MCF 10A (cell line): ENCODE measurements around the gene EXOC3. TPM values are rescaled to one million over a fixed set of nuclear protein-coding genes. Genes with fewer than 3 reads are reported as not detected.

Experiments
- BruUV-seq: library from RNA; stranded (reverse); fragments of 400-500 nt; replicated peaks from 2 replicates; lab custom pipeline; 2021; lab: Mats Ljungman, UMichigan
- CTCF ChIA-PET: fragments of 300-600 bp; sonication (Branson Sonifier 250); formaldehyde crosslinking; extraction: SDS; loops from one replicate; lab custom pipeline; 2021; ENCODE audit warnings: antibody characterized with exemption, inconsistent platforms; lab: Yijun Ruan, JAX
- POLR2A ChIA-PET: fragments of 300-600, 350-650 bp; sonication (Branson Sonifier 250); formaldehyde crosslinking; extraction: SDS; loops from one replicate; lab custom pipeline; 2020; ENCODE audit warnings: antibody characterized with exemption, inconsistent platforms; lab: Yijun Ruan, JAX
- DNase-seq: peaks from one replicate; pipeline ENCODE4 v3.0.0-alpha.2; 2018; ENCODE audit not compliant: unreplicated experiment
- H3K27ac Mint-ChIP-seq: one replicate; pipeline ENCODE4 v1.8.0; 2022; ENCODE audit warnings: mild to moderate bottlenecking, low read depth, mixed read lengths; ENCODE audit not compliant: unreplicated experiment
- H3K27me3 Mint-ChIP-seq: one replicate; pipeline ENCODE4 v1.8.0; 2022; ENCODE audit warnings: mixed read lengths; ENCODE audit not compliant: insufficient read depth, unreplicated experiment
- H3K36me3 Mint-ChIP-seq: one replicate; pipeline ENCODE4 v1.8.0; 2022; ENCODE audit warnings: mild to moderate bottlenecking, moderate library complexity, mixed read lengths; ENCODE audit not compliant: insufficient read depth, unreplicated experiment
- H3K4me1 Mint-ChIP-seq: one replicate; pipeline ENCODE4 v1.8.0; 2022; ENCODE audit warnings: mixed read lengths; ENCODE audit not compliant: insufficient read depth, unreplicated experiment
- H3K4me3 Mint-ChIP-seq: one replicate; pipeline ENCODE4 v1.8.0; 2022; ENCODE audit warnings: mild to moderate bottlenecking, moderate library complexity, mixed read lengths; ENCODE audit not compliant: unreplicated experiment
- H3K9me3 Mint-ChIP-seq: one replicate; pipeline ENCODE4 v1.8.0; 2022; ENCODE audit warnings: mixed read lengths; ENCODE audit not compliant: unreplicated experiment
- intact Hi-C: fragments of 100-400 bp; cut with micrococcal nuclease; formaldehyde crosslinking; loops from 2 replicates; pipeline ENCODE4 v1.14.1; 2022
- total RNA-seq: library from RNA; stranded (reverse); gene quantifications from 2 replicates; pipeline ENCODE4 v1.2.3, GENCODE V29; 2022
- TF ChIP-seq, protein P1 (sequence below): fragments of 200-600 bp; IDR thresholded peaks from one replicate; pipeline ENCODE4 v1.8.0; 2022; ENCODE audit warnings: antibody characterized with exemption, mild to moderate bottlenecking; ENCODE audit not compliant: unreplicated experiment

The EXOC3 gene
- total RNA-seq, 1 experiment from 2014 or later = 44.1 TPM

DNA sequence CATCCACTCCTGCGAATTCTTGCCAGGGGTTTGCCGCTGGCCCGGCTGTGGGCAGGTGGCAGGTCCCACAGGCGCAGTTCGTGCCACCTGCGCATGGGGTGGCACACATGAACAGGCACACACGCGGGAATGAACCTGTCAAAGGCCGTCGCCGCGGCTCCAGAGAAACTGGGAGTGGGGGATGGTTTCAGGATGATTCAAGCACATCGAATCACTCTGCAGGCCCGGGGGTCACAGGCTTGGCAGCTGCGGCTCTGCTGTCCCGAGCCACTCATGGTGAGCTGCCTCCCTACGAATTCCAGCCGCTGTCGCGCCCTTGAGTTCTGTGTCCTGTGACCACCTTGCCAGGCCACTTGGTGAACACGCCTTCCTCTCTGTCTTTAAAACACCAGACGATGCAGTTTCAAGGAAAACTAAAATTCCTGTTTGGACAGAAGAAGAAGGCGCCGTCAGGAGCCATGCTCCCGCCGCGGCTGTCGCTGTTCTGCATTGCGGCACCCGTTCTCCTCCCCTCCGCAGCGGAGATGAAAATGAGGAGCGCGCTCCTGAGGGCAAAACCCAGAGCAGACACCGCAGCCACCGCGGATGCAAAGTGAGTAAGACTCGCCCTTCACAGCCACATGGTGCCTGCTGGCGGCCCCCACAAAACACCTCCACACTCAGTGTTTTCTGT is 15.4 kb upstream of the EXOC3 start:
- Mint-ChIP-seq H3K9me3 (peaks cover 14% of the 10 kb centered on the region), H3K27ac (no peak overlapping the region), H3K4me1 (peaks cover 18% of the 10 kb centered on the region), H3K36me3 (no peaks in the 10 kb centered on the region), H3K4me3 (no peak overlapping the region), H3K27me3 (no peaks in the 10 kb centered on the region)
- ChIA-PET CTCF (interaction anchor here (0.7 to 11.2 kb wide), 3 partner anchors 9 to 253 kb away, joined by 3 to 94 read pairs (median 3); partner anchors contain the start of gene AHRR), POLR2A (no interaction called here)
- TF ChIP-seq, protein P1, sequence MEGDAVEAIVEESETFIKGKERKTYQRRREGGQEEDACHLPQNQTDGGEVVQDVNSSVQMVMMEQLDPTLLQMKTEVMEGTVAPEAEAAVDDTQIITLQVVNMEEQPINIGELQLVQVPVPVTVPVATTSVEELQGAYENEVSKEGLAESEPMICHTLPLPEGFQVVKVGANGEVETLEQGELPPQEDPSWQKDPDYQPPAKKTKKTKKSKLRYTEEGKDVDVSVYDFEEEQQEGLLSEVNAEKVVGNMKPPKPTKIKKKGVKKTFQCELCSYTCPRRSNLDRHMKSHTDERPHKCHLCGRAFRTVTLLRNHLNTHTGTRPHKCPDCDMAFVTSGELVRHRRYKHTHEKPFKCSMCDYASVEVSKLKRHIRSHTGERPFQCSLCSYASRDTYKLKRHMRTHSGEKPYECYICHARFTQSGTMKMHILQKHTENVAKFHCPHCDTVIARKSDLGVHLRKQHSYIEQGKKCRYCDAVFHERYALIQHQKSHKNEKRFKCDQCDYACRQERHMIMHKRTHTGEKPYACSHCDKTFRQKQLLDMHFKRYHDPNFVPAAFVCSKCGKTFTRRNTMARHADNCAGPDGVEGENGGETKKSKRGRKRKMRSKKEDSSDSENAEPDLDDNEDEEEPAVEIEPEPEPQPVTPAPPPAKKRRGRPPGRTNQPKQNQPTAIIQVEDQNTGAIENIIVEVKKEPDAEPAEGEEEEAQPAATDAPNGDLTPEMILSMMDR = no peak
- intact Hi-C loops = no loop called here
- no TSS peak for BruUV-seq
- no peak for DNase-seq

DNA sequence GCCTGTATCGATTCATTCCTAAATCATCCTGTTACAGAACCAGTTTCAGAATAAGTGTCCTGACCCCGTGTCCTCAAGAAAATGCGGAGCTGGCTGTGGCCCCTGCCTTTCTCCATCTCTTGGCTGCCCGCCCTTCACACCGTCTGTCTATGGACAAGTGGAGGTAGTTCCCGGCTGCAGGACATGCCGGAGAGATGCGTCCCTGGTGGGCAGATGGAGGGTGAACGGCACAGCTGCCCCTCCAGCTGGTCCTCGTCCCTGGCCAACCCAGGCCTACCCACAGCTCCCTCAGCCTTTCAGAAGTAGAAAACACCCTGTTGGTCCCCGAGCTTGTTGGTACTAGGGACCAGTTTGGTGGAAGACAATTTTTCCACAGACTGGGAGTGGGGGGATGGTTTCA is 14.8 kb upstream of the EXOC3 start:
- DNase-seq = no peak
- H3K4me3 Mint-ChIP-seq = no peak overlapping the region
- CTCF ChIA-PET = interaction anchor here (1.0 to 11.2 kb wide), 2 partner anchors 18 to 110 kb away, joined by 4 to 94 read pairs; partner anchors contain the start of gene AHRR
- H3K9me3 Mint-ChIP-seq = peaks cover 14% of the 10 kb centered on the region
- BruUV-seq = no TSS peak
- peaks cover 18% of the 10 kb centered on the region for H3K4me1 Mint-ChIP-seq
- POLR2A ChIA-PET = no interaction called here
- no peaks in the 10 kb centered on the region for H3K27me3 Mint-ChIP-seq
- H3K36me3 Mint-ChIP-seq = no peaks in the 10 kb centered on the region
- intact Hi-C loops = no loop called here
- TF ChIP-seq, protein P1 = no peak
- no peak overlapping the region for H3K27ac Mint-ChIP-seq

DNA sequence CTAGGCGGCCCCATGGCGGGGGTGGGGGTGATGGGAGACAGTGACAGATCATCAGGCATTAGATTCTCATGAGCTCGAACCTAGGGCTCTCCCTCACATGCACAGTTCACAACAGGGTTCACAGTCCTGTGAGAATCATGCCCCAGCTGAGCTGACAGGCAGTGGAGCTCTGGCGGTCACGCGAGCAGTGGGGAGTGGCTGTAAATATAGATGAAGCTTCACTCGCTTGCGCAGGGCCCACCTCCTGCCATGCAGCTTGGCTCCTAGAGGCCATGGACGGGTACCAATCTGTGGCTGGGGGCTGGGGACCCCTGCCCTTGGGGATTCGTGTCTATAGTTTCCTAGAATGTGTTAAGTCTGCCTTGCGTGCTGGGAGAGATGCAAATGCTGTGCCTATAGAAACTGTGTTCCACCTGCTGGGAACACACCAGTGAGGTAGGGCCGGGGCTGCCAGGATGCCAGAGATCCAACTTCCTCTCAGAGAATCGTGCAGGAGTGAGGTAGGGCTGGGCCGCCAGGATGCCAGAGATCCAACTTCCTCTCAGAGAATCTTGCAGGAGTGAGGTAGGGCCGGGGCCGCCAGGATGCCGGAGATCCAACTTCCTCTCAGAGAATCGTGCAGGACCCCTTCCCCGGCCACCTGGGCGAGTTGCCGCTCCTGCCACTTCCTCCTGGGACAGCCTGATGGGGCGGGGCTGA is 14.1 kb upstream of the EXOC3 start:
- TF ChIP-seq, protein P1 = no peak
- H3K9me3 Mint-ChIP-seq = peaks cover 14% of the 10 kb centered on the region
- H3K27me3 Mint-ChIP-seq = no peaks in the 10 kb centered on the region
- H3K27ac Mint-ChIP-seq = no peak overlapping the region
- BruUV-seq = no TSS peak
- ChIA-PET CTCF (interaction anchor here (1.0 to 11.2 kb wide), 2 partner anchors 17 to 111 kb away, joined by 4 to 94 read pairs; partner anchors contain the start of gene AHRR), POLR2A (interaction anchor here (1.4 to 1.9 kb wide), 2 partner anchors 43 kb away, joined by 4 to 7 read pairs; no protein-coding TSS in a partner anchor)
- no peaks in the 10 kb centered on the region for H3K36me3 Mint-ChIP-seq
- DNase-seq = no peak
- peaks cover 18% of the 10 kb centered on the region for H3K4me1 Mint-ChIP-seq
- intact Hi-C loops = no loop called here
- H3K4me3 Mint-ChIP-seq = no peak overlapping the region
